Thymus (tissue), 11 donors: ENCODE data around the gene TRIM58. TPM values are rescaled to one million over a fixed set of nuclear protein-coding genes. Genes with fewer than 3 reads are reported as not detected.

Experiments used
- DNase-seq, 9 donors: peaks; one replicate each; pipeline ENCODE4 v3.0.0-alpha.2; 2013; ENCODE audit warnings: low spot score in 9 of 9, low read depth in 6 of 9, missing footprints in 1 of 9
- H3K27ac ChIP-seq, 2 donors: one replicate each; pipeline ENCODE4 v1.5.1; 2013; ENCODE audit warnings: control low read depth in 1 of 2, low read depth in 1 of 2, low read length in 1 of 2, mild to moderate bottlenecking in 1 of 2, moderate library complexity in 1 of 2
- H3K27me3 ChIP-seq, 2 donors: one replicate each; pipeline ENCODE4 v1.5.1; 2013; ENCODE audit warnings: low read length in 1 of 2; ENCODE audit not compliant: control insufficient read depth in 2 of 2, insufficient read depth in 1 of 2
- H3K36me3 ChIP-seq, 2 donors: one replicate each; pipeline ENCODE4 v1.5.1; 2013; ENCODE audit warnings: low read length in 1 of 2, mild to moderate bottlenecking in 1 of 2, moderate library complexity in 1 of 2; ENCODE audit not compliant: control insufficient read depth in 2 of 2, insufficient read depth in 2 of 2
- H3K4me1 ChIP-seq, 2 donors: one replicate each; pipeline ENCODE4 v1.5.1; 2013; ENCODE audit warnings: low read length in 2 of 2; ENCODE audit not compliant: control insufficient read depth in 2 of 2, insufficient read depth in 2 of 2
- H3K4me3 ChIP-seq, 2 donors: one replicate each; pipeline ENCODE4 v1.5.1; 2013; ENCODE audit warnings: low read length in 2 of 2, control low read depth in 1 of 2, mild to moderate bottlenecking in 1 of 2
- H3K9me3 ChIP-seq, 2 donors: one replicate each; pipeline ENCODE4 v1.5.1; 2013; ENCODE audit warnings: low read length in 1 of 2, mild to moderate bottlenecking in 1 of 2; ENCODE audit not compliant: control insufficient read depth in 2 of 2, insufficient read depth in 1 of 2
- WGBS: extraction: QIAGEN DNeasy Blood & Tissue Kit; methylation state at CpG from one replicate; pipeline ENCODE4 v1.1.7; 2013; 5-methylcytosine and 5-hydroxymethylcytosine counted together
- polyA plus RNA-seq: library from polyadenylated mRNA; stranded (reverse); fragments of 200-250 nt; gene quantifications from one replicate; pipeline ENCODE4 v1.2.3, GENCODE V29; 2013
- total RNA-seq: library from RNA; stranded (reverse); fragments of 120-200 nt; gene quantifications from one replicate; pipeline ENCODE4 v1.2.4, GENCODE V29; 2013
- donor health status: healthy.

Gene TRIM58
- total and polyA plus RNA-seq, 2 donors = 0.14 to 0.66 TPM

DNA sequence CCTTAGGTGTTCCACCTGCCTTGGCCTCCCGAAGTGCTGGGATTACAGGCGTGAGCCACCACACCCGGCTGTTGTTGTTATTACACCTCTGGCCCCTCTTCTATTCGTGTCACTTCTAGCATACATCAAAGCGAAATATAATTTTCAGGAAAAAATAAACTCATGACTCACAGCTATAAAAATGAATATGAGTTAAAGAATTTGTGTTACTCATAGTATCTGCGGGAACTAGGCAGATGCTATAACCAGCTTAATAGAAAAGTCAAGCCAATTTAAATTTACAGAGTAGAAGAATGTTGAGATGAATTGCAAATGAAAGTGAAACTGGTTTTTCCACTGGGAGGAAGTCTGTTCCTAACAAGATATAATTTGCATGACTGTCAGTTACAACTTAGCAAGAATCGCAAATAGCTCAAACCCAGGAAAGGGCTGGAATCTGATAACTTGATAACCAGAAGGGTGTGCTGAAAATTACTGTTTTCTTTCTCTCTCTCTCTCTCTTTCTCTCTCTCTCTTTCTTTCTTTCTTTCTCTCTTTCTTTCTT is 49.6 kb downstream of the TRIM58 start:
- H3K27me3 ChIP-seq = no peaks in the 10 kb centered on the region
- DNase-seq = peak in 7 of 9 donors; percentile 9 to 60 (median 26)
- no peak overlapping the region for H3K27ac ChIP-seq
- H3K36me3 ChIP-seq = no peaks in the 10 kb centered on the region
- peak overlapping the region; percentile 27 to 50 for H3K4me3 ChIP-seq
- peaks cover 0 to 6% of the 10 kb centered on the region in 2 donors for H3K9me3 ChIP-seq
- WGBS = 5% methylated on average over 7 of the region's 7 CpGs
- H3K4me1 ChIP-seq = no peaks in the 10 kb centered on the region

DNA sequence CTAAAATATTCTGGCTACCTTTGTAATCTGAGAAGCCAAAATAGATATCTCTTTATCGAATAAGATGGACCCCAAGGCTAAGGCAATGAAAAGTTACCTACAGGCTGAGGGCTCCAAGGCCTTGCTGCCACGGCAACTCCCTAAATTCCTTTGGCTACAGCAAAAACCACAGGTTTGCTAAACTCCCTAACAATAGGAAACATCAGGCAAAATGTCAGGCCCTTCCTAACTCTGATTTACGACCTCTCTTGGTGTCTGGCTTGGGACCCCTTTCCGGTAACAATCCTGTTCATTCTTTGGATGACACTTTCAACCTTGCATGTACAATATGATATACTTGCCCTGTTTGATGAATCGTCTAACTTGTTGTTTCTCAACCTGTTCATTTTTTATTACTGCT is 51.8 kb downstream of the TRIM58 start:
- no peak overlapping the region for H3K4me3 ChIP-seq
- WGBS = 79% methylated on average over 5 of the region's 5 CpGs
- no peak for DNase-seq

DNA sequence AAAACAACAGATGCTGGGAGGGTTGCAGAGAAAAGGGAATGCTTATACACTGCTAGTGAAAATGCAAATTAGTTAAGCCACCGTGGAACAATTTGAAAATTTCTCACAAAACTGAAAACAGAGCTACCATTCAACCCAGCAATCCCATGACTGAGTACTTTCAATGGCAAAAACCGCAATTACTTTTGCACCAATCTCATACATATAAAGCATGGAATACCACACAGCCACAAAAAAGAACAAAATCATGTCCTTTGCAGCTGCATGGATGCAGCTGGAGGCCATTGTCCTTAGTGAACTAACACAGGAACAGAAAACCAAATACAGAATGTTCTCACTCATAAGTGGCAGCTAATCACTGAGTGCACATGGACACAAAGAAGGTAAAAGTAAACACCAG is 56.8 kb downstream of the TRIM58 start:
- whole genome bisulfite sequencing = 92% methylated on average over 2 of the region's 2 CpGs
- no peak overlapping the region for H3K27ac ChIP-seq
- H3K4me1 ChIP-seq = no peaks in the 10 kb centered on the region
- DNase-seq = no peak
- no peak overlapping the region for H3K4me3 ChIP-seq
- H3K9me3 ChIP-seq = no peaks in the 10 kb centered on the region
- no peaks in the 10 kb centered on the region for H3K27me3 ChIP-seq
- H3K36me3 ChIP-seq = no peaks in the 10 kb centered on the region

More for the DNA sequence above, 51.8 kb downstream of the TRIM58 start:
- no peaks in the 10 kb centered on the region for H3K27me3 ChIP-seq
- no peaks in the 10 kb centered on the region for H3K36me3 ChIP-seq
- H3K27ac ChIP-seq = no peak overlapping the region
- H3K9me3 ChIP-seq = peaks cover 0 to 6% of the 10 kb centered on the region in 2 donors
- no peaks in the 10 kb centered on the region for H3K4me1 ChIP-seq

DNA sequence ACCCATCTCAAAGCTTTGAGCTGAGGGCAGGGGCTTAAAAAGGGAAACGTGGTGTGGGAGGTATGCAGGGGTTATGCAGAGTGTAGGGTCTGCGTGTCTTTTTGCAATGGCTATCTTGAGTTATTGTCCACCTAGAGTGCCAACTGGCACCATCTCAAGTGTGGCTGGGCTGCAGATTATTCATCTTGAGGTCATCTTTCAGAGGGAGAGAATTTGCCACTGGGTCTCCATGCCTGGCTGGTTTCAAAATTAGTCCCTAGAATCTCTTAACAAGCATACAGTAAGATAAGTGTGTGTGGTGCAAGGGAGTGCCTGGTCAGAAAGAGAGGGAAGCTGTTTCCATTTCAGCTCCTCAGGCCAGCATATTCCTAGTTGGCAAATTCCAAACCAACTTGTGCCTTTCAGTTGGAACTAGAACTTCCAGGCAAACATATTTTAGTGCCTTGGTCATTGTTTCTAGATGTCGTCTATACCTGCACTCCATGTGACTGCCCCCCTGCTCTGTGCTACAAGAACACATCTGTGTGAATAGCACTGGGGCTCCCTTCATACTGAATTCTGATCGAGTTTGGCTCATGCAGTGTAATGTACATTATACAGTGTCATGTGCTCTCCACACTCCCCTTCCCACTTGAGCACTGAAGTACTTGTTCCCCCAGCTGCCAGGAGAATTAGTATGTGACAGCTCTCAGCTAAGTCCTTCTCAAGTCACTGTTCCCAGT is 58.1 kb downstream of the TRIM58 start:
- WGBS = 88% methylated on average over 4 of the region's 4 CpGs
- Histone ChIP-seq H3K9me3 (no peaks in the 10 kb centered on the region), H3K4me1 (no peaks in the 10 kb centered on the region), H3K36me3 (no peaks in the 10 kb centered on the region), H3K27me3 (no peaks in the 10 kb centered on the region), H3K4me3 (no peak overlapping the region), H3K27ac (no peak overlapping the region)
- DNase-seq = no peak

DNA sequence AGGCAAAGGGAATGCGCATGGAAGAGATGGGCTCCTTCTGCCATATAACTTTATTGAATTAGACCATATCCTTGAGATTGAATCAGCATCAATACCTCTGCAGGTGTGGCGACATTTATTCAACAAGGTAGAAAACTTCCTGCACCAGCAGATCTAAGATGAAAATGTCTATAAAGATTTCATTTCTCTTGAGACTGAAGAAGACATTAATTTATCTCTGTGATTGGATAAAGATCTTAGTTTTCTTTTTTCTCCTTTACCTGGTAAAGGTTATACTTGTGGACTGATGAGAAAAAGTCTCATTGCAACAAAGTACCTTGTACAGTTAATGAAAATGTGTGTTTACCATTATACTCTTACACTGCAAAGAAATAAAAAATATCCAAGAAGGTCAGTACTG is 63.0 kb downstream of the TRIM58 start, which contains the start of gene OR2T8:
Gene OR2T8, plus strand, starts transcription at position 301 of the 400 bp plus-strand sequence. CDS start 766 bp downstream, outside the sequence.
- Histone ChIP-seq H3K9me3 (no peaks in the 10 kb centered on the region), H3K36me3 (no peaks in the 10 kb centered on the region), H3K4me1 (no peaks in the 10 kb centered on the region), H3K27ac (no peak within 1 kb of the TSS), H3K4me3 (no peak within 1 kb of the TSS), H3K27me3 (no peaks in the 10 kb centered on the region)
- WGBS = 98% methylated on average over 2 of the region's 2 CpGs
- no peak for DNase-seq

DNA sequence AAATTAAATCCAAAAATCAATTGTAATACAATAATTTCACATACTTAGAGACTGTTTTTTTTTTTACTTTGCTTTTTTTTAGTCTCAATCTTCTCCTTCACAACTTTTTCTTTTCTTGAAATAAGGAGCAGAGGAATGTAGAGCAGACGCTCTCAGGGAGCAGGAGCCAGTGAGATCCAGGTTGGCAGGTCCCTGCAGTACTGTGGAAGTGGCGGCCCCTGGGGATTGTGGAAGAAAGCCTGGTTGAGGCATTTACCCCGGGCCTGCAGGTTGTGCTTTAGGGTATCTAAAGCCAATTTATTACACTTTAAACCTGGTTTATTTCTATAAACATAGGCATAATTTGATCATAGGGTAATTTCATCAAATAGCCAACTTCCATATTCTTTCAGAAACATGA is 67.0 kb downstream of the TRIM58 start:
- Histone ChIP-seq H3K36me3 (no peaks in the 10 kb centered on the region), H3K27ac (no peak overlapping the region), H3K4me3 (no peak overlapping the region), H3K9me3 (no peaks in the 10 kb centered on the region), H3K27me3 (no peaks in the 10 kb centered on the region), H3K4me1 (no peaks in the 10 kb centered on the region)
- WGBS = 93% methylated on average over 3 of the region's 3 CpGs
- no peak for DNase-seq

DNA sequence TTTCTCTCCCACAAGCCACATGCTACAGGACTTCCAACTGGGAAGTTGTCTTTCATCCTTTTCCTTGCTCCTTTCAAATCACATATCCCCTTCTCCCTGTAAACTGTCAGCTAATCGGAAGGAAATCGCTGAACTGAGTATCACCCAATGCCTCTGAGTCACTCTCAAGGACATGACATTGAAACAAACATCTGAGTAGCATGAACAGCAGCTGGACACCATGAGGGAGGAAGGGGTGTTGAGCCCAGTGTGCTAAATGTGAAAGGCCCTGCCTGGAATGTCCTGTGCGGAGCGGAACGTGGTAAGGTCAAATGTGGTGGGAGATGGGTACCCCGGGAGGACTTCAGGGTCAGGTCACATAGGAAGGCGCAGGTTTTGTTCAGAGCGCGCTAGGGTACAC is 67.9 kb downstream of the TRIM58 start, which contains the start of gene OR2AJ1:
Gene OR2AJ1, plus strand, starts transcription at position 22 of the 400 bp plus-strand sequence. CDS start 8,880 bp downstream, outside the sequence.
- Histone ChIP-seq H3K27ac (no peak within 1 kb of the TSS), H3K4me3 (no peak within 1 kb of the TSS), H3K4me1 (no peaks in the 10 kb centered on the region), H3K27me3 (no peaks in the 10 kb centered on the region), H3K36me3 (no peaks in the 10 kb centered on the region), H3K9me3 (no peaks in the 10 kb centered on the region)
- no peak for DNase-seq
- 99% methylated on average over 9 of the region's 9 CpGs for WGBS

Other genes with a start within 250 kb of the TRIM58 start
- gene OR13G1, start 177.4 kb upstream of the TRIM58 start, total RNA-seq = not detected
- not detected for gene OR13G1, start 177.4 kb upstream of the TRIM58 start, polyA plus RNA-seq
- gene OR6F1, start 140.5 kb upstream of the TRIM58 start, total RNA-seq = not detected
- not detected for gene OR6F1, start 140.5 kb upstream of the TRIM58 start, polyA plus RNA-seq
- gene OR14K1, start 118.6 kb upstream of the TRIM58 start, total RNA-seq = not detected
- gene OR14K1, start 118.6 kb upstream of the TRIM58 start, polyA plus RNA-seq = not detected
- not detected for gene OR14A2, start 109.0 kb upstream of the TRIM58 start, total RNA-seq
- gene OR14A2, start 109.0 kb upstream of the TRIM58 start, polyA plus RNA-seq = not detected
- gene OR1C1, start 96.6 kb upstream of the TRIM58 start, total RNA-seq = not detected
- not detected for gene OR1C1, start 96.6 kb upstream of the TRIM58 start, polyA plus RNA-seq
- not detected for gene OR14A16, start 33.1 kb upstream of the TRIM58 start, total RNA-seq
- not detected for gene OR14A16, start 33.1 kb upstream of the TRIM58 start, polyA plus RNA-seq
- not detected for gene OR11L1, start 15.3 kb upstream of the TRIM58 start, total RNA-seq
- not detected for gene OR11L1, start 15.3 kb upstream of the TRIM58 start, polyA plus RNA-seq
- 0.09 TPM for gene OR2W3, start 38.4 kb downstream of the TRIM58 start, total RNA-seq
- 0.09 TPM for gene OR2W3, start 38.4 kb downstream of the TRIM58 start, polyA plus RNA-seq
- gene OR2T8, start 63.1 kb downstream of the TRIM58 start, total RNA-seq = not detected
- 0.02 TPM for gene OR2T8, start 63.1 kb downstream of the TRIM58 start, polyA plus RNA-seq
- not detected for gene OR2AJ1, start 67.7 kb downstream of the TRIM58 start, total RNA-seq
- gene OR2AJ1, start 67.7 kb downstream of the TRIM58 start, polyA plus RNA-seq = not detected
- gene OR2L8, start 91.7 kb downstream of the TRIM58 start, total RNA-seq = not detected
- not detected for gene OR2L8, start 91.7 kb downstream of the TRIM58 start, polyA plus RNA-seq
- 0.09 TPM for gene OR2AK2, start 108.0 kb downstream of the TRIM58 start, total RNA-seq
- gene OR2AK2, start 108.0 kb downstream of the TRIM58 start, polyA plus RNA-seq = not detected
- 0.05 TPM for gene OR2L5, start 156.5 kb downstream of the TRIM58 start, total RNA-seq
- 0.02 TPM for gene OR2L5, start 156.5 kb downstream of the TRIM58 start, polyA plus RNA-seq
- gene OR2L2, start 172.9 kb downstream of the TRIM58 start, total RNA-seq = under 0.01 TPM
- gene OR2L2, start 172.9 kb downstream of the TRIM58 start, polyA plus RNA-seq = 0.14 TPM
- not detected for gene OR2L3, start 189.6 kb downstream of the TRIM58 start, total RNA-seq
- gene OR2L3, start 189.6 kb downstream of the TRIM58 start, polyA plus RNA-seq = not detected
- gene OR2L13, start 238.0 kb downstream of the TRIM58 start, total RNA-seq = 0.05 TPM
- gene OR2L13, start 238.0 kb downstream of the TRIM58 start, polyA plus RNA-seq = 0.05 TPM